22Rv1 (cell line): ENCODE results near the gene LMNA.

Source experiments
- CTCF ChIP-seq: fragments of 450-650 bp; IDR thresholded peaks from 2 replicates; pipeline ENCODE4 v1.5.1; 2017; ENCODE audit warnings: mild to moderate bottlenecking
- ZFX ChIP-seq: fragments of 450-650 bp; IDR thresholded peaks from 2 replicates; pipeline ENCODE4 v1.6.1; 2017; ENCODE audit warnings: antibody characterized with exemption, borderline replicate concordance

- TF ChIP-seq CTCF (no peak), ZFX (no peak)
These were observed 42.3 kb upstream of the LMNA start for GRCh38 chr1:156072251-156072650.
